K562 (cell line): ENCODE results near the gene OR10H5. TPM values are rescaled to one million over a fixed set of nuclear protein-coding genes. Genes with fewer than 3 reads are reported as not detected.

Experiments
- CREB3L1 ChIP-seq: fragments of 450-650 bp; IDR thresholded peaks from 2 replicates; pipeline ENCODE4 v1.6.1; 2014; ENCODE audit warnings: low read depth, mild to moderate bottlenecking, moderate library complexity, borderline replicate concordance
- CXXC5 ChIP-seq: fragments of 250-450 bp; sonication (Bioruptor Pico); IDR thresholded peaks from 2 replicates; pipeline ENCODE4 v1.8.0; 2022; ENCODE audit warnings: inconsistent platforms, mild to moderate bottlenecking, moderate library complexity
- DEAF1 ChIP-seq: fragments of 450-650 bp; formaldehyde crosslinking; IDR thresholded peaks from 2 replicates; pipeline ENCODE4 v1.4.0; 2020; ENCODE audit warnings: mild to moderate bottlenecking, moderate library complexity
- IRF2 ChIP-seq: sonication (generic); formaldehyde crosslinking; IDR thresholded peaks from 2 replicates; pipeline ENCODE4 v1.8.1; 2022; ENCODE audit warnings: mild to moderate bottlenecking, missing genetic modification reagents
- MCM3 ChIP-seq: fragments of 450-650 bp; IDR thresholded peaks from 2 replicates; pipeline ENCODE4 v1.6.1; 2016
- NBN ChIP-seq: fragments of 450-650 bp; IDR thresholded peaks from 2 replicates; pipeline ENCODE4 v1.6.1; 2016; ENCODE audit warnings: low read depth, mild to moderate bottlenecking
- SOX6 ChIP-seq: fragments of 450-650 bp; IDR thresholded peaks from 2 replicates; pipeline ENCODE4 v1.6.1; 2014; ENCODE audit warnings: mild to moderate bottlenecking
- ZBTB1 ChIP-seq: sonication (generic); formaldehyde crosslinking; IDR thresholded peaks from 2 replicates; pipeline ENCODE4 v1.8.1; 2023; ENCODE audit warnings: missing genetic modification reagents, low read depth, mild to moderate bottlenecking, borderline replicate concordance
- ZNF12 ChIP-seq: sonication (generic); formaldehyde crosslinking; IDR thresholded peaks from 2 replicates; pipeline ENCODE4 v1.4.0; 2020; ENCODE audit warnings: mild to moderate bottlenecking, missing genetic modification reagents
- ZNF224 ChIP-seq: sonication (generic); formaldehyde crosslinking; IDR thresholded peaks from 2 replicates; pipeline ENCODE4 v1.8.0; 2022; ENCODE audit warnings: mild to moderate bottlenecking, missing genetic modification reagents
- ZNF707 ChIP-seq: fragments of 250-450 bp; sonication (Bioruptor Pico); conservative IDR thresholded peaks from 2 replicates; pipeline ENCODE4 v1.8.0; 2022; ENCODE audit warnings: inconsistent platforms, mild to moderate bottlenecking, moderate library complexity
- polyA plus RNA-seq, 8 experiments: library from polyadenylated mRNA; depleted of rRNA in 4 of 8; stranded (reverse) in 5 of 8; unstranded in 3 of 8; fragments of >200 nt; fragmentation: Nextera tagmentation in 2 of 8; fragmentation: Illumina TruSeq in 1 of 8; extraction: Ambion mirVana in 2 of 8; extraction: Trizol in 1 of 8; gene quantifications; 2 replicates each; pipeline versions ENCODE4 v1.2.1 to v1.2.3, GENCODE V29; 2011 to 2014; ENCODE audit warnings: inconsistent platforms in 1 of 8, missing spikeins in 1 of 8
- total RNA-seq, 7 experiments: library from RNA; depleted of rRNA in 6 of 7; stranded (reverse); fragments of >200 nt in 6 of 7; fragmentation: Illumina TruSeq in 2 of 7; extraction: Trizol in 2 of 7; gene quantifications; 2 replicates each; pipeline versions ENCODE4 v1.2.1 to v1.2.3, GENCODE V29; 2011 to 2021; ENCODE audit warnings: low replicate concordance in 1 of 7
- TF ChIP-seq, protein P1 (sequence below): sonication (generic); formaldehyde crosslinking; IDR thresholded peaks from 2 replicates; pipeline ENCODE4 v1.8.0; 2022; ENCODE audit warnings: mild to moderate bottlenecking, missing genetic modification reagents
- TF ChIP-seq, protein P2 (sequence below): fragments of 250-450 bp; sonication (Bioruptor Pico); IDR thresholded peaks from 2 replicates; pipeline ENCODE4 v1.5.0; 2020; ENCODE audit warnings: mild to moderate bottlenecking
- TF ChIP-seq, protein P3 (sequence below): fragments of 450-650 bp; IDR thresholded peaks from 2 replicates; pipeline ENCODE4 v1.6.1; 2016; ENCODE audit warnings: borderline replicate concordance
- TF ChIP-seq, protein P4 (sequence below): sonication (generic); formaldehyde crosslinking; IDR thresholded peaks from 2 replicates; pipeline ENCODE4 v1.8.1; 2023; ENCODE audit warnings: mild to moderate bottlenecking, missing genetic modification reagents

OR10H5 gene
- total and polyA plus RNA-seq, 9 of the 15 experiments (the other 6 are each of a cell fraction or from before 2014, with no cell fraction given): not detected

DNA sequence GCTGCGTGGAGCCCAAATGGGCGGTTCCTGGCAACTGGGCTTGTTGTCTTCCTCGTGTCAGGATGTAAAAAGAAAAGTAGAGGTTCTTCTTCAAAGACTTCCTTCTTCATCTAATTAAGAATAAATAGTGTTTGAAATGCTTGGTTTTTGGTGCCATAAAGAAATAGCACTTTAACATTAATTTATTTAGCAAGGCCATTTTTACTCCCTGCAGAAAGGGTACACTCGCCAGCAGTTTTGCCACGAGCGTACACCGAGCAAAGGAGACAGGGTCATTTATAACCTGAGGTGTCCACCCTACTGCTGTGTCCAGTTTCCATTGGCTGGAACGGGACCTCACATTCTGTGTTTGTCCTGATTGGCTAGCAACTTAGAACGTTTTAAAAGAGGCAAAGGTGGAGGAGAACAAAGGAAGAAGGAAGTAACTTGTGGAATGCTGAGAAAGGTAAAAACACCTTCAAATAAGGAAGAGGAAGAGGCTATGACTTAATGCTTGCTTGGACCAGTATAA lies 49.8 kb downstream of the OR10H5 start (continued):
- TF ChIP-seq, protein P1, sequence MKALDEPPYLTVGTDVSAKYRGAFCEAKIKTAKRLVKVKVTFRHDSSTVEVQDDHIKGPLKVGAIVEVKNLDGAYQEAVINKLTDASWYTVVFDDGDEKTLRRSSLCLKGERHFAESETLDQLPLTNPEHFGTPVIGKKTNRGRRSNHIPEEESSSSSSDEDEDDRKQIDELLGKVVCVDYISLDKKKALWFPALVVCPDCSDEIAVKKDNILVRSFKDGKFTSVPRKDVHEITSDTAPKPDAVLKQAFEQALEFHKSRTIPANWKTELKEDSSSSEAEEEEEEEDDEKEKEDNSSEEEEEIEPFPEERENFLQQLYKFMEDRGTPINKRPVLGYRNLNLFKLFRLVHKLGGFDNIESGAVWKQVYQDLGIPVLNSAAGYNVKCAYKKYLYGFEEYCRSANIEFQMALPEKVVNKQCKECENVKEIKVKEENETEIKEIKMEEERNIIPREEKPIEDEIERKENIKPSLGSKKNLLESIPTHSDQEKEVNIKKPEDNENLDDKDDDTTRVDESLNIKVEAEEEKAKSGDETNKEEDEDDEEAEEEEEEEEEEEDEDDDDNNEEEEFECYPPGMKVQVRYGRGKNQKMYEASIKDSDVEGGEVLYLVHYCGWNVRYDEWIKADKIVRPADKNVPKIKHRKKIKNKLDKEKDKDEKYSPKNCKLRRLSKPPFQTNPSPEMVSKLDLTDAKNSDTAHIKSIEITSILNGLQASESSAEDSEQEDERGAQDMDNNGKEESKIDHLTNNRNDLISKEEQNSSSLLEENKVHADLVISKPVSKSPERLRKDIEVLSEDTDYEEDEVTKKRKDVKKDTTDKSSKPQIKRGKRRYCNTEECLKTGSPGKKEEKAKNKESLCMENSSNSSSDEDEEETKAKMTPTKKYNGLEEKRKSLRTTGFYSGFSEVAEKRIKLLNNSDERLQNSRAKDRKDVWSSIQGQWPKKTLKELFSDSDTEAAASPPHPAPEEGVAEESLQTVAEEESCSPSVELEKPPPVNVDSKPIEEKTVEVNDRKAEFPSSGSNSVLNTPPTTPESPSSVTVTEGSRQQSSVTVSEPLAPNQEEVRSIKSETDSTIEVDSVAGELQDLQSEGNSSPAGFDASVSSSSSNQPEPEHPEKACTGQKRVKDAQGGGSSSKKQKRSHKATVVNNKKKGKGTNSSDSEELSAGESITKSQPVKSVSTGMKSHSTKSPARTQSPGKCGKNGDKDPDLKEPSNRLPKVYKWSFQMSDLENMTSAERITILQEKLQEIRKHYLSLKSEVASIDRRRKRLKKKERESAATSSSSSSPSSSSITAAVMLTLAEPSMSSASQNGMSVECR (CRISPR knock-in tag): no peak
- TF ChIP-seq, protein P2, sequence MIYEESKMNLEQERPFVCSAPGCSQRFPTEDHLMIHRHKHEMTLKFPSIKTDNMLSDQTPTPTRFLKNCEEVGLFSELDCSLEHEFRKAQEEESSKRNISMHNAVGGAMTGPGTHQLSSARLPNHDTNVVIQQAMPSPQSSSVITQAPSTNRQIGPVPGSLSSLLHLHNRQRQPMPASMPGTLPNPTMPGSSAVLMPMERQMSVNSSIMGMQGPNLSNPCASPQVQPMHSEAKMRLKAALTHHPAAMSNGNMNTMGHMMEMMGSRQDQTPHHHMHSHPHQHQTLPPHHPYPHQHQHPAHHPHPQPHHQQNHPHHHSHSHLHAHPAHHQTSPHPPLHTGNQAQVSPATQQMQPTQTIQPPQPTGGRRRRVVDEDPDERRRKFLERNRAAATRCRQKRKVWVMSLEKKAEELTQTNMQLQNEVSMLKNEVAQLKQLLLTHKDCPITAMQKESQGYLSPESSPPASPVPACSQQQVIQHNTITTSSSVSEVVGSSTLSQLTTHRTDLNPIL (CRISPR knock-in tag): no peak
- TF ChIP-seq, protein P3, sequence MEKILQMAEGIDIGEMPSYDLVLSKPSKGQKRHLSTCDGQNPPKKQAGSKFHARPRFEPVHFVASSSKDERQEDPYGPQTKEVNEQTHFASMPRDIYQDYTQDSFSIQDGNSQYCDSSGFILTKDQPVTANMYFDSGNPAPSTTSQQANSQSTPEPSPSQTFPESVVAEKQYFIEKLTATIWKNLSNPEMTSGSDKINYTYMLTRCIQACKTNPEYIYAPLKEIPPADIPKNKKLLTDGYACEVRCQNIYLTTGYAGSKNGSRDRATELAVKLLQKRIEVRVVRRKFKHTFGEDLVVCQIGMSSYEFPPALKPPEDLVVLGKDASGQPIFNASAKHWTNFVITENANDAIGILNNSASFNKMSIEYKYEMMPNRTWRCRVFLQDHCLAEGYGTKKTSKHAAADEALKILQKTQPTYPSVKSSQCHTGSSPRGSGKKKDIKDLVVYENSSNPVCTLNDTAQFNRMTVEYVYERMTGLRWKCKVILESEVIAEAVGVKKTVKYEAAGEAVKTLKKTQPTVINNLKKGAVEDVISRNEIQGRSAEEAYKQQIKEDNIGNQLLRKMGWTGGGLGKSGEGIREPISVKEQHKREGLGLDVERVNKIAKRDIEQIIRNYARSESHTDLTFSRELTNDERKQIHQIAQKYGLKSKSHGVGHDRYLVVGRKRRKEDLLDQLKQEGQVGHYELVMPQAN: peak; percentile 81; the same call in 1 of the 2 replicates
- TF ChIP-seq ZNF12 (CRISPR knock-in tag): no peak
- no peak for TF ChIP-seq DEAF1 (CRISPR knock-in tag)
- no peak for TF ChIP-seq ZBTB1 (CRISPR knock-in tag)
- 0 out of 2 replicates have a peak, but pooled peaks have one; percentile 25 for TF ChIP-seq CXXC5 (CRISPR knock-in tag)
- TF ChIP-seq IRF2 (CRISPR knock-in tag): no peak
- no peak for TF ChIP-seq MCM3
- TF ChIP-seq, protein P4, sequence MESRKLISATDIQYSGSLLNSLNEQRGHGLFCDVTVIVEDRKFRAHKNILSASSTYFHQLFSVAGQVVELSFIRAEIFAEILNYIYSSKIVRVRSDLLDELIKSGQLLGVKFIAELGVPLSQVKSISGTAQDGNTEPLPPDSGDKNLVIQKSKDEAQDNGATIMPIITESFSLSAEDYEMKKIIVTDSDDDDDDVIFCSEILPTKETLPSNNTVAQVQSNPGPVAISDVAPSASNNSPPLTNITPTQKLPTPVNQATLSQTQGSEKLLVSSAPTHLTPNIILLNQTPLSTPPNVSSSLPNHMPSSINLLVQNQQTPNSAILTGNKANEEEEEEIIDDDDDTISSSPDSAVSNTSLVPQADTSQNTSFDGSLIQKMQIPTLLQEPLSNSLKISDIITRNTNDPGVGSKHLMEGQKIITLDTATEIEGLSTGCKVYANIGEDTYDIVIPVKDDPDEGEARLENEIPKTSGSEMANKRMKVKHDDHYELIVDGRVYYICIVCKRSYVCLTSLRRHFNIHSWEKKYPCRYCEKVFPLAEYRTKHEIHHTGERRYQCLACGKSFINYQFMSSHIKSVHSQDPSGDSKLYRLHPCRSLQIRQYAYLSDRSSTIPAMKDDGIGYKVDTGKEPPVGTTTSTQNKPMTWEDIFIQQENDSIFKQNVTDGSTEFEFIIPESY (CRISPR knock-in tag): no peak
- TF ChIP-seq SOX6: 0 out of 2 replicates have a peak, but pooled peaks have one; percentile 5
- TF ChIP-seq ZNF224 (CRISPR knock-in tag): no peak
- TF ChIP-seq ZNF707: no peak
- peak; percentile 89; the same call in 1 of the 2 replicates for TF ChIP-seq CREB3L1
- TF ChIP-seq NBN: peak; percentile 71
